Astrocyte (in vitro differentiated cells and primary cell): ENCODE measurements around the gene TNIK. TPM values are rescaled to one million over a fixed set of nuclear protein-coding genes. Genes with fewer than 3 reads are reported as not detected.

Experiments
- DNase-seq: peaks from one replicate; pipeline ENCODE4 v3.0.0-alpha.2; 2010; ENCODE audit warnings: low read depth
- FAIRE-seq: peaks from 2 replicates; lab custom pipeline; 2011; peaks lifted over from hg19 to GRCh38; lab: Jason Lieb, UNC
- H2AFZ ChIP-seq: 2 replicates; pipeline ENCODE4 v1.6.0; 2012; ENCODE audit warnings: low read depth, low read length, inconsistent platforms
- H3K27ac ChIP-seq: 2 replicates; pipeline ENCODE4 v1.5.1; 2011; ENCODE audit warnings: low read depth, low read length, inconsistent platforms
- H3K27me3 ChIP-seq: 2 replicates; pipeline ENCODE4 v1.6.0; 2011; ENCODE audit warnings: low read length, inconsistent platforms; ENCODE audit not compliant: insufficient read depth
- H3K36me3 ChIP-seq: 2 replicates; pipeline ENCODE4 v1.5.1; 2011; ENCODE audit warnings: low read length, inconsistent platforms; ENCODE audit not compliant: insufficient read depth
- H3K4me1 ChIP-seq: 2 replicates; pipeline ENCODE4 v1.5.1; 2011; ENCODE audit warnings: low read length, inconsistent platforms; ENCODE audit not compliant: insufficient read depth
- H3K4me2 ChIP-seq: 2 replicates; pipeline ENCODE4 v1.6.0; 2012; ENCODE audit warnings: low read length, inconsistent platforms
- H3K4me3 ChIP-seq: 2 replicates; pipeline ENCODE4 v1.5.1; 2011; ENCODE audit warnings: low read depth, mild to moderate bottlenecking, low read length, inconsistent platforms; ENCODE audit not compliant: insufficient read depth
- H3K79me2 ChIP-seq: 2 replicates; pipeline ENCODE4 v1.6.0; 2012; ENCODE audit warnings: mild to moderate bottlenecking, low read length, inconsistent platforms; ENCODE audit not compliant: insufficient read depth
- H3K9ac ChIP-seq: 2 replicates; pipeline ENCODE4 v1.6.0; 2012; ENCODE audit warnings: mild to moderate bottlenecking, low read length, inconsistent platforms
- H3K9me3 ChIP-seq: 2 replicates; pipeline ENCODE4 v1.5.1; 2012; ENCODE audit warnings: low read depth, mild to moderate bottlenecking, low read length, inconsistent platforms; ENCODE audit not compliant: insufficient read depth
- H4K20me1 ChIP-seq: 2 replicates; pipeline ENCODE4 v1.6.0; 2012; ENCODE audit warnings: low read length, inconsistent platforms; ENCODE audit not compliant: insufficient read depth
- H3K27ac Mint-ChIP-seq: one replicate; pipeline ENCODE4 v1.8.0; 2021; ENCODE audit warnings: mild to moderate bottlenecking, mixed read lengths; ENCODE audit not compliant: unreplicated experiment
- H3K27me3 Mint-ChIP-seq: one replicate; pipeline ENCODE4 v1.8.0; 2021; ENCODE audit warnings: low read depth, mixed read lengths; ENCODE audit not compliant: unreplicated experiment
- H3K36me3 Mint-ChIP-seq: one replicate; pipeline ENCODE4 v1.8.0; 2021; ENCODE audit warnings: low read depth, mixed read lengths; ENCODE audit not compliant: unreplicated experiment
- H3K4me1 Mint-ChIP-seq: one replicate; pipeline ENCODE4 v1.8.0; 2021; ENCODE audit warnings: low read depth, mixed read lengths; ENCODE audit not compliant: unreplicated experiment
- H3K4me3 Mint-ChIP-seq: one replicate; pipeline ENCODE4 v1.8.0; 2021; ENCODE audit warnings: mild to moderate bottlenecking, moderate library complexity, mixed read lengths; ENCODE audit not compliant: unreplicated experiment
- H3K9me3 Mint-ChIP-seq: one replicate; pipeline ENCODE4 v1.8.0; 2021; ENCODE audit warnings: mild to moderate bottlenecking, mixed read lengths; ENCODE audit not compliant: unreplicated experiment
- CTCF ChIP-seq: IDR thresholded peaks from 2 replicates; pipeline ENCODE4 v1.5.1; 2011; ENCODE audit warnings: low read depth, mild to moderate bottlenecking, inconsistent platforms, low read length, moderate library complexity; ENCODE audit not compliant: insufficient read depth
- EZH2 ChIP-seq: IDR thresholded peaks from 2 replicates; pipeline ENCODE4 v1.6.1; 2012; ENCODE audit warnings: mild to moderate bottlenecking, low read length, inconsistent platforms; ENCODE audit not compliant: insufficient read depth
- total RNA-seq: library from RNA; stranded (reverse); gene quantifications from 2 replicates; pipeline ENCODE4 v1.2.1, GENCODE V29; 2021

Gene TNIK
- total RNA-seq, 1 donor from 2014 or later = 70.0 TPM

DNA sequence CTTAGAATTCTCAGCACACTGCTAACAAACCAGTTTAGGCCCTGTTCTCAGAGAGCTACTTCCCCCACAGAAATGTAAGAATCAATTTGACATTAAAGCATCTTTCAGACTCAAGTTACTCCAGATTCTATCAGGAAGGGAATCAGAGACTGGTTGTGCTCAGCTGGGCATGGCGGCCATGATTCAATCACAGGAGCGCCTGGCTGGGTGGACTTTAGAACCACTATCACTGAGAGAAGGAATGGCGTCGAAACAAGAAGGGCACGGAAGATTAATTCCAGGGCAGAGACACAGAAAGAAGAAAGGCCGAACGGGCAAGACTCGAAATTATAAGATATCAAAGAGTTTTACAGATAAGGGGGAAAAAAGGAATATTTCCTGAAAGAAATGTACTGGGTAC is 6.2 kb downstream of the TNIK start:
- Histone ChIP-seq H2AFZ (no peak overlapping the region), H3K27ac (no peak overlapping the region), H3K36me3 (no peaks in the 10 kb centered on the region), H3K9me3 (no peaks in the 10 kb centered on the region), H3K4me3 (no peak overlapping the region), H3K27me3 (no peaks in the 10 kb centered on the region), H3K79me2 (peaks cover 76% of the 10 kb centered on the region), H4K20me1 (peaks cover 52% of the 10 kb centered on the region), H3K9ac (no peak overlapping the region), H3K4me2 (no peak overlapping the region), H3K4me1 (peaks cover 5% of the 10 kb centered on the region)
- Mint-ChIP-seq H3K4me1 (peaks cover 20% of the 10 kb centered on the region), H3K9me3 (no peaks in the 10 kb centered on the region), H3K36me3 (no peaks in the 10 kb centered on the region), H3K27me3 (no peaks in the 10 kb centered on the region), H3K4me3 (no peak overlapping the region), H3K27ac (no peak overlapping the region)
- no peak for TF ChIP-seq EZH2
- no peak for DNase-seq
- no peak for FAIRE-seq

- H4K20me1 ChIP-seq = peaks cover 47% of the 10 kb centered on the region
Measured at GRCh38 chr3:171453180-171453886, 6.9 kb downstream of the TNIK start.

GRCh38 chr3:171452328-171452727 is 7.9 kb downstream of the TNIK start:
- no peak overlapping the region for H3K9ac ChIP-seq
- Mint-ChIP-seq H3K4me1 (peaks cover 19% of the 10 kb centered on the region), H3K27ac (no peak overlapping the region), H3K36me3 (no peaks in the 10 kb centered on the region), H3K4me3 (no peak overlapping the region), H3K27me3 (no peaks in the 10 kb centered on the region), H3K9me3 (no peaks in the 10 kb centered on the region)
- H3K27me3 ChIP-seq = no peaks in the 10 kb centered on the region
- FAIRE-seq = no peak
- peaks cover 63% of the 10 kb centered on the region for H3K79me2 ChIP-seq
- H3K4me3 ChIP-seq = no peak overlapping the region
- no peak for DNase-seq
- no peaks in the 10 kb centered on the region for H3K9me3 ChIP-seq
- no peak overlapping the region for H2AFZ ChIP-seq
- no peak overlapping the region for H3K27ac ChIP-seq
- peaks cover 42% of the 10 kb centered on the region for H4K20me1 ChIP-seq
- TF ChIP-seq CTCF (no peak), EZH2 (no peak)
- no peak overlapping the region for H3K4me2 ChIP-seq
- H3K4me1 ChIP-seq = peaks cover 1% of the 10 kb centered on the region
- H3K36me3 ChIP-seq = no peaks in the 10 kb centered on the region

More at GRCh38 chr3:171453180-171453886, 6.9 kb downstream of the TNIK start:
- FAIRE-seq = no peak
- Mint-ChIP-seq H3K9me3 (no peaks in the 10 kb centered on the region), H3K27me3 (no peaks in the 10 kb centered on the region), H3K4me1 (peaks cover 20% of the 10 kb centered on the region), H3K36me3 (no peaks in the 10 kb centered on the region), H3K4me3 (no peak overlapping the region), H3K27ac (no peak overlapping the region)
- no peak overlapping the region for H3K27ac ChIP-seq
- no peak for DNase-seq
- peaks cover 69% of the 10 kb centered on the region for H3K79me2 ChIP-seq
- TF ChIP-seq CTCF (no peak), EZH2 (no peak)
- H3K9ac ChIP-seq = no peak overlapping the region
- no peaks in the 10 kb centered on the region for H3K9me3 ChIP-seq
- H2AFZ ChIP-seq = no peak overlapping the region
- H3K4me1 ChIP-seq = peaks cover 5% of the 10 kb centered on the region
- H3K27me3 ChIP-seq = no peaks in the 10 kb centered on the region
- H3K4me2 ChIP-seq = no peak overlapping the region
- no peaks in the 10 kb centered on the region for H3K36me3 ChIP-seq
- H3K4me3 ChIP-seq = no peak overlapping the region
